BJ (cell line): Measurements from ENCODE around the gene SIGLEC14. TPM values are rescaled to one million over a fixed set of nuclear protein-coding genes. Genes with fewer than 3 reads are reported as not detected.
"Not testable (repeated sequence)": the region's sequence is repeated elsewhere in the genome, so short reads cannot be mapped to it uniquely, and the experiment has no call there.

ENCODE experiments used
- CTCF ChIA-PET: fragments of 350-600 bp; formaldehyde crosslinking; extraction: SDS; loops from one replicate; lab custom pipeline; 2021; ENCODE audit warnings: antibody characterized with exemption, inconsistent platforms; lab: Yijun Ruan, JAX
- POLR2A ChIA-PET: fragments of 300-600 bp; sonication (Branson Sonifier 250); formaldehyde crosslinking; extraction: SDS; loops from one replicate; lab custom pipeline; 2021; ENCODE audit warnings: antibody characterized with exemption; lab: Charles Lee
- DNase-seq: peaks from one replicate; pipeline ENCODE4 v3.0.0-alpha.2; 2011; ENCODE audit warnings: low read depth
- H3K27me3 ChIP-seq: 2 replicates; pipeline ENCODE4 v1.6.0; 2011; ENCODE audit warnings: low read length; ENCODE audit not compliant: control insufficient read depth, insufficient read depth
- H3K36me3 ChIP-seq: 2 replicates; pipeline ENCODE4 v1.5.1; 2011; ENCODE audit warnings: low read length; ENCODE audit not compliant: control insufficient read depth, insufficient read depth
- H3K4me3 ChIP-seq: 2 replicates; pipeline ENCODE4 v1.5.1; 2011; ENCODE audit warnings: low read depth, mild to moderate bottlenecking, control low read depth, low read length
- CTCF ChIP-seq: IDR thresholded peaks from 2 replicates; pipeline ENCODE4 v1.5.1; 2011; ENCODE audit warnings: low read depth, mild to moderate bottlenecking, control low read depth, inconsistent platforms, low read length, moderate library complexity; ENCODE audit not compliant: insufficient read depth
- polyA plus RNA-seq: library from polyadenylated mRNA; depleted of rRNA; stranded (reverse); fragments of >200 nt; gene quantifications from 2 replicates; pipeline ENCODE4 v1.2.3, GENCODE V29; 2011

The SIGLEC14 gene
- polyA plus RNA-seq, 1 experiment, result not detected

- Histone ChIP-seq H3K4me3 (no peak overlapping the region), H3K27me3 (no peaks in the 10 kb centered on the region), H3K36me3 (no peaks in the 10 kb centered on the region)
- CTCF ChIA-PET, result interaction anchor here (2.6 kb wide), 1 partner anchor 23 kb away, joined by 7 read pairs; no protein-coding TSS in a partner anchor
- TF ChIP-seq CTCF, result no peak
- no peak for DNase-seq
- POLR2A ChIA-PET, result no interaction called here
Measured at GRCh38 chr19:51681286-51681941, 34.8 kb upstream of the SIGLEC14 start.

GRCh38 chr19:51680474-51680873 is 33.8 kb upstream of the SIGLEC14 start:
- no peaks in the 10 kb centered on the region for H3K27me3 ChIP-seq
- no peak overlapping the region for H3K4me3 ChIP-seq
- CTCF ChIA-PET, result interaction anchor here (1.3 to 2.4 kb wide), 3 partner anchors 17 to 97 kb away, joined by 3 to 8 read pairs (median 4); no protein-coding TSS in a partner anchor
- H3K36me3 ChIP-seq, result no peaks in the 10 kb centered on the region
- no peak for TF ChIP-seq CTCF
- POLR2A ChIA-PET, result no interaction called here
- DNase-seq, result no peak

DNA sequence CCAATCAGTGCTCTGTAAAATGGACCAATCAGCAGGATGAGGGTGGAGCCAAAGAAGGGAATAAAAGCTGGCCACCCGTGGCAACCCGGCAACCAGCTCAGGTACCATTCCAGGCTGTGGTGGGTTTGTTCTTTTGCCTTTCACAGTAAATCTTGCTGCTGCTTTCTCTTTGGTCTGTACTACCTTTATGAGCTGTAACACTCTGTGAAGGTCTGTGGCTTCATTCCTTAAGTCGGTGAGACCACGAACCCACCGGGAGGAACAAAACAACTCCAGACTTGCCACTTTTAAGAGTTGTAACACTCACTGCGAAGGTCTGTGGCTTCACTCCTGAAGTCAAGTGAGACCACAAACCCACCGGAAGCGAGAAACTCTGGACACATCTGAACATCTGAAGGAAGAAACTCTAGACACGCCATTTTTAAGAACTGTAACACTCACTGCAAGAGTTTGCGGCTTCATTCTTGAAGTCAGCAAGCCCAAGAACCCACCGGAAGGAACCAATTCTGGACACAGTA is 30.0 kb upstream of the SIGLEC14 start:
- no peak for TF ChIP-seq CTCF
- DNase-seq, result no peak
- no peaks in the 10 kb centered on the region for H3K27me3 ChIP-seq
- no peaks in the 10 kb centered on the region for H3K36me3 ChIP-seq
- no peak overlapping the region for H3K4me3 ChIP-seq
- ChIA-PET POLR2A (no interaction called here), CTCF (interaction anchor here (0.9 to 2.4 kb wide), 6 partner anchors 11 to 101 kb away, joined by 3 to 11 read pairs (median 5); no protein-coding TSS in a partner anchor)

DNA sequence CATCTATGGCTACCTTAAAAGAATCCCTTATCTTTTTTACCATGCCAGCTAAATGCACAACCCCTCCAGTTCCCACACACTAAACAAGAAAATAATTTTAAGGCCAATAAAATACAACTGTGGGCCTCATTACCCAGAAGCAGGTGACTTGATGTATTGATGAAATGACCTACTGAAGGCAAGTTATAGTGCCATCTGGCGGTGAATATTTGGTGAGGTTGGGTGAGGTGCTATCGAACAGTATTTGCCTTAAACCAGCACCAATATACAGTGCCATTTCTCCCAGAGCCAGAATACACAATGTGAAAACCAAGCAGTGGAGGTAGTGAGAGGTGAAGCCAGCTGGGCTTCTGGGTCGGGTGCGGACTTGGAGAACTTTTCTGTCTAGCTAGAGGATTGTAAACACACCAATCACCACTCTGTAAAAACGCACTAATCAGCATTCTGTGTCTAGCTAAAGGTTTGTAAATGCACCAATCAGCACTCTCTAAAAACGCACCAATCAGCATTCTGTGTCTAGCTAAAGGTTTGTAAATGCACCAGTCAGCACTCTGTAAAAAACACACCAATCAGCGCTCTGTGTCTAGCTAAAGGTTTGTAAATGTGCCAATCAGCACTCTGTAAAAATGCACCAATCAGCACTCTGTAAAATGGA is 29.4 kb upstream of the SIGLEC14 start:
- DNase-seq, H3K27me3 ChIP-seq, H3K4me3 ChIP-seq, H3K36me3 ChIP-seq: not testable (repeated sequence)
- ChIA-PET CTCF (interaction anchor here (0.7 to 2.4 kb wide), 7 partner anchors 8 to 102 kb away, joined by 3 to 11 read pairs (median 5); no protein-coding TSS in a partner anchor), POLR2A (interaction anchor here (0.5 kb wide), 1 partner anchor 505 kb away, joined by 6 read pairs; no protein-coding TSS in a partner anchor)
- TF ChIP-seq CTCF, result peak; percentile 43

- CTCF ChIA-PET, result interaction anchor here (2.0 kb wide), 1 partner anchor 60 kb away, joined by 6 read pairs; no protein-coding TSS in a partner anchor
- no peaks in the 10 kb centered on the region for H3K36me3 ChIP-seq
- POLR2A ChIA-PET, result no interaction called here
- 0 out of 2 replicates have a peak, but pooled peaks cover 2% of the 10 kb centered on the region for H3K27me3 ChIP-seq
- TF ChIP-seq CTCF, result no peak
- no peak for DNase-seq
- no peak overlapping the region for H3K4me3 ChIP-seq
Measured at GRCh38 chr19:51668216-51668615, 21.6 kb upstream of the SIGLEC14 start.
